Measurements from ENCODE around the gene UBA6.

Gene UBA6

DNA sequence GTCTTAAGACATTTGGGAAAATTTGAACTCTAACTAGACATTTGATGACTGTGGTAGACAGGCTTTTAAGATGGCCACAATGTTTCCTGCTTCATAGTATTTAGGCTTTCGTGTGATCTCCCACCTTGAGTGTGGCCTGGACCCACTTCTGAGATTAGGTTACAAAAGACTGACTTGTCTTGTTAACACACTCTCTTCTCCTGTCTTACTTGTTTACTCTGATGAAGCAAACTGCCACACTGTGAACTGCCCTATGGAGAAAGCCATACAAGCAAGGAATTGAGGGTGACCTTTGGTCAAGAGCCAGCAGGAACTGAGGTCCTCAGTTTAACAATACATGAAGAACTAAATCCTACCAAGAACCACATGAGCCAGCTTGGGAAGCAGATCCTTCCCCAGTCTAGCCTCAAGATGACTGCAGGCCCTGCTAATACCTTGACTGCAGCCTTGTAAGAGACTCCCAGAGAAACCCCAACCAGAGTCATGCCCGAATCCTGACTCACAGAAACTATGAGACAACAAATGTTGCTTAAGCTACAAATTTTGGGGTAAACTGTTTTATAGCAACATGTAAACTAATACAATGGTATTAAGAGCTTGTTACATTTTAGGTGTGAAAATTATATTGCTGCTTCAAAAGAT, 20.3 kb downstream of the UBA6 start:
- TF ChIP-seq POLR2AphosphoS5 (IDR thresholded peaks at IDR 0.05; ENCODE audit: low read depth, low read length) (no peak), TAF1 (IDR thresholded peaks at IDR 0.05; ENCODE audit: borderline replicate concordance, insufficient read depth, low read length) (no peak), SIN3A (IDR thresholded peaks at IDR 0.05; ENCODE audit: borderline replicate concordance, insufficient read depth, low read length) (no peak), FOXP2 (optimal IDR thresholded peaks at IDR 0.05; ENCODE audit: borderline replicate concordance, extremely low read depth, extremely low read length, insufficient read depth) (no peak)
- TF ChIP-seq, protein P1, sequence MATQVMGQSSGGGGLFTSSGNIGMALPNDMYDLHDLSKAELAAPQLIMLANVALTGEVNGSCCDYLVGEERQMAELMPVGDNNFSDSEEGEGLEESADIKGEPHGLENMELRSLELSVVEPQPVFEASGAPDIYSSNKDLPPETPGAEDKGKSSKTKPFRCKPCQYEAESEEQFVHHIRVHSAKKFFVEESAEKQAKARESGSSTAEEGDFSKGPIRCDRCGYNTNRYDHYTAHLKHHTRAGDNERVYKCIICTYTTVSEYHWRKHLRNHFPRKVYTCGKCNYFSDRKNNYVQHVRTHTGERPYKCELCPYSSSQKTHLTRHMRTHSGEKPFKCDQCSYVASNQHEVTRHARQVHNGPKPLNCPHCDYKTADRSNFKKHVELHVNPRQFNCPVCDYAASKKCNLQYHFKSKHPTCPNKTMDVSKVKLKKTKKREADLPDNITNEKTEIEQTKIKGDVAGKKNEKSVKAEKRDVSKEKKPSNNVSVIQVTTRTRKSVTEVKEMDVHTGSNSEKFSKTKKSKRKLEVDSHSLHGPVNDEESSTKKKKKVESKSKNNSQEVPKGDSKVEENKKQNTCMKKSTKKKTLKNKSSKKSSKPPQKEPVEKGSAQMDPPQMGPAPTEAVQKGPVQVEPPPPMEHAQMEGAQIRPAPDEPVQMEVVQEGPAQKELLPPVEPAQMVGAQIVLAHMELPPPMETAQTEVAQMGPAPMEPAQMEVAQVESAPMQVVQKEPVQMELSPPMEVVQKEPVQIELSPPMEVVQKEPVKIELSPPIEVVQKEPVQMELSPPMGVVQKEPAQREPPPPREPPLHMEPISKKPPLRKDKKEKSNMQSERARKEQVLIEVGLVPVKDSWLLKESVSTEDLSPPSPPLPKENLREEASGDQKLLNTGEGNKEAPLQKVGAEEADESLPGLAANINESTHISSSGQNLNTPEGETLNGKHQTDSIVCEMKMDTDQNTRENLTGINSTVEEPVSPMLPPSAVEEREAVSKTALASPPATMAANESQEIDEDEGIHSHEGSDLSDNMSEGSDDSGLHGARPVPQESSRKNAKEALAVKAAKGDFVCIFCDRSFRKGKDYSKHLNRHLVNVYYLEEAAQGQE (IDR thresholded peaks at IDR 0.05; ENCODE audit: insufficient read depth in 1 of 2, low read depth in 2 of 2, low read length in 2 of 2) = no peak

DNA sequence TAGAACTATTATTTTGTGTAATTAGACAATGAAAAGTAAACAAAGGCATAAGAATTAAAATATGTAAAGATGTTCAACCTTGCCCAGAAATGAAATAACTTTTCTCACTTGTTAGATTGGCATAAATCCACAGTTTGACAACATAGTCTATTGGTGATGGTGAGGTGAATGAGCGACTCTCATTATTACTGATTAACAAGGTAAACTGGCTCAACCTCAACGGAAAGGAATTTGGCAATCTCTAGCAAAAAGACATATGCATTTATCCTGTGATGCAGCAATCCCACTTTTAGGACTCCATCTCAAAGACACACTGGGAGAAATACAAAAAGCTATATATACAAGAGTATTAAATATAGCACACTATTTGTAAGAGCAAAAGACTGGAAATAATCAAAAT, 22.3 kb downstream of the UBA6 start:
- no peak for TF ChIP-seq FOXP2 (optimal IDR thresholded peaks at IDR 0.05; ENCODE audit: borderline replicate concordance, extremely low read depth, extremely low read length, insufficient read depth)
- TF ChIP-seq POLR2AphosphoS5 (IDR thresholded peaks at IDR 0.05; ENCODE audit: low read depth, low read length) = no peak
- TF ChIP-seq, protein P1 (IDR thresholded peaks at IDR 0.05; ENCODE audit: insufficient read depth in 1 of 2, low read depth in 2 of 2, low read length in 2 of 2) = no peak
- no peak for TF ChIP-seq TAF1 (IDR thresholded peaks at IDR 0.05; ENCODE audit: borderline replicate concordance, insufficient read depth, low read length)
- TF ChIP-seq SIN3A (IDR thresholded peaks at IDR 0.05; ENCODE audit: borderline replicate concordance, insufficient read depth, low read length) = no peak

DNA sequence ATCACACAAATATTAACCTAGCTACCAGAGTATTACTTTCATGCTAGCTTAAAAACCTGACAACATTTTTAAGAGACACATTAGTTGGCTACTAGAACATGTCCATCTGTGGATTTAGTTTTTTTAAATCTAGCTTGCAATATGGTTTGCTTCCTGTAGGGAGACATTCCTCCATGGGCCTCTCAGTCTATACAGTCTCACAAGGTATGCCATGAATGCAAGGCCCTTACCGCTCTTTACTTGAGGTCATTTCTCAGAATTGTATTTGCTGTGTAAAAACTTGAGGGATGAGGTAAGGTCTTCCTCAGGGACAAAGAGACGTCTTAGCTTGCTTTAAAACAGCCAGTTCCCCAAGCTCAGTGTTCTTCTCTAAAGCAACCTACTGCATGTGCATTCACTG, 26.9 kb downstream of the UBA6 start:
- TF ChIP-seq, protein P1 (IDR thresholded peaks at IDR 0.05; ENCODE audit: insufficient read depth in 1 of 2, low read depth in 2 of 2, low read length in 2 of 2) = no peak
- no peak for TF ChIP-seq FOXP2 (optimal IDR thresholded peaks at IDR 0.05; ENCODE audit: borderline replicate concordance, extremely low read depth, extremely low read length, insufficient read depth)
- no peak for TF ChIP-seq POLR2AphosphoS5 (IDR thresholded peaks at IDR 0.05; ENCODE audit: low read depth, low read length)
- TF ChIP-seq SIN3A (IDR thresholded peaks at IDR 0.05; ENCODE audit: borderline replicate concordance, insufficient read depth, low read length) = no peak
- TF ChIP-seq TAF1 (IDR thresholded peaks at IDR 0.05; ENCODE audit: borderline replicate concordance, insufficient read depth, low read length) = no peak

DNA sequence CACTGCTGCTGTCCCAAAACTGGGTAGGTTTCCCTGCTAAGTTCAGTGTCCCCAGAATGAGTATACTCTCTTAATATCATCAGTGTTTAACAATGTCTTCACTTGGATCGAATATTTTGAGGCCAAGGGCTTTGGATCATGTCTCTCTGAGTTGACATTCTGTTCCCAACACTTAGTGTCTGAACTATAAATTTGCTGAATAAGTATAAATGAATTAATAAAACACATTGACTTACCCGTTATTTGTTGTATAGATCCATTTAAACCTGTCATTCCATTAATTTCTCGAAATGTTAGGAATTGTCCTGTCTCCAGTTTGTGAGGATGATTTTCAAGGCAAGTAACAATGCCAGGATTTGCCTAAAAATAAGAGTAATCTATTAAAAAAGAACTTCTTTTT, 32.6 kb downstream of the UBA6 start:
- TF ChIP-seq FOXP2 (optimal IDR thresholded peaks at IDR 0.05; ENCODE audit: borderline replicate concordance, extremely low read depth, extremely low read length, insufficient read depth) = no peak

DNA sequence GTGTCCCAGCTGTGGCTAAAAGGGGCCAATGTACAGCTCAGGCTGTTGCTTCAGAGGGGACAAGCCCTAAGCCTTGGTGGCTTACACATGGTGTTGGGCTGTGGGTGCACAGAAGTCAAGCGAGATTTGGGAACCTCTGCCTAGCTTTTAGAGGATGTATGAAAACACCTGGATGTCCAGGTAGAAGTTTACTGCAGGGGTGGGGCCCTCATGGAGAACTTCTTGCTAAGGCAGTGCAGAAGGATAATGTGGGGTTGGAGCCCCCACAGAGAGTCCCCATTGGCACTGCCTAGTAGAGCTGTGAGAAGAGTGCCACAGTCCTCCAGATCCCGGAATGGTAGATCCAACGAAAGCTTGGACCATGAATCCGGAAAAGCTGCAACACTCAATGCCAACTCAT, 40.5 kb downstream of the UBA6 start:
- no peak for TF ChIP-seq FOXP2 (optimal IDR thresholded peaks at IDR 0.05; ENCODE audit: borderline replicate concordance, extremely low read depth, extremely low read length, insufficient read depth)
- TF ChIP-seq, protein P1 (IDR thresholded peaks at IDR 0.05; ENCODE audit: insufficient read depth in 1 of 2, low read depth in 2 of 2, low read length in 2 of 2) = no peak
